NCI-H69 (cell line): ENCODE results near the gene PDIA4.
"Not testable (repeated sequence)": the region's sequence is repeated elsewhere in the genome, so short reads cannot be mapped to it uniquely, and the experiment has no call there.

Source experiments
- DNase-seq: peaks from one replicate; lab custom pipeline; 2025; lab: John Stamatoyannopoulos, UW

The PDIA4 gene

DNA sequence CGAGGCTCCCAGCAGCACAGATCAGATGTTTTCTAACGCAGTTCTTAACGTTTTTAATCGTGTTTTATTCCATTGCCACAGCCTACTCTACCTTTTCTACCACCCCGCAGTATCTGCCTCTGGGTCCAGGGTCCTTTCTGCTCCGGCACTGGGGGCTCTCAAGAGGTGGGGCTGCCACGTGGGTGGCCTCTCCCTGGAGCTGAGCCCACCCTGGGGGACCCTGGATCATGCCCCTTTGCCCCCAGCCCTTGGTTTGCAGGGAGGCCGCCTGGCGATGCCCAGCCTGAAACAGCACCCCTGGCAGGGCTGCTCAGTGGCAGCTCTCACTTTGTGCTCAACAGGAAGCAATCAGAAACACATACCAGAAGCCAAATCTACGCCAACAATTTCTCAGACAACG, 25.3 kb downstream of the PDIA4 start:
- DNase-seq, result no peak

DNA sequence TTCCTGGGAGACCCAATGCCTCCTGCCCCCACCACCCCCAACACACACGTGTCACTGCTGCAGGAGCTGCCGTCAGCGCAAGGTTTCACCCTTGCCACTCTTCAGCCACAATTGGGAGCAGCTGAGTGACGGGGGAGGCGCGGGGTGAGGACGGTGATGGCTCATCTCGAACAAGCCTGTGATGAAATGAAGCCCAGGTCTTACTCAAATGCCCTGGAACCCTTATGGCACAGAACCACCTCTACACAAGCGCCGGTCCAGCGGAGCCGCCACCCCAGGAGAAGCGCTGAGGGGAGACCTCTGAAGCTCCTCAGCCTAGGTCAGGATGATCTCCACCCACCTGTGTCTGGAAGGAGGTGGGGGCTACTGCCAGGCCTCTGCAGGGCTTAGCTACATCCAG, 25.7 kb downstream of the PDIA4 start:
- no peak for DNase-seq

DNA sequence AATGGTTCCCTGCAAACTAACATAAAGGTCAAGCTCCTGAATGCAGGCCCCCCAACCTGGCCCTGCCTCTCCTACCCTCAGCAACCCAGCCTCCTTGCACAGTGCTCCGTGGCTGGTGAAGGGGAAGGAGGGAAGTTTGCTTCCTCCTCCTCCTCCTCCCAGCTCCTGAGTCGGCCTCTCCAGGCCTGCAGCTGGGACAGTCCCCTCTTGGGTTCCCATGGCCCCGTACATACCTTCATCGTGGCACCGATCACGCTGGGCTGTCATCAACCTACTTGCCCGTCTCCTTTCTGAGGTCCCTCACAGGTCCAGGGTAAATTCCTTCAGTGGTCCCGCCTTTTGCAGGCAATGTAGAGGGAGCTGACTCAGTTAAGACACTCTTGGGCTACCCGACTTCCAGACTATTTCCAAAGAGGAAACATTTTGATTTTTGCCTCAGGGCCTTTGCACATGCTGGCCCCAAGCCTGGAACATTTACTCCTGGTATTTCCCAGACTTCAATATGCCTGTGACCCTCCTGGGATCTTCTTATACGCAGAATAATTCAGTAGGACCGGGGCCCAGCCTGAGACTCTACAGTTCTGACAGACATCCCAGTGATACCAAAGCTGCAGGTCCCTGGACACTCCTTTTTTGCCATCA, 26.8 kb downstream of the PDIA4 start:
- no peak for DNase-seq

DNA sequence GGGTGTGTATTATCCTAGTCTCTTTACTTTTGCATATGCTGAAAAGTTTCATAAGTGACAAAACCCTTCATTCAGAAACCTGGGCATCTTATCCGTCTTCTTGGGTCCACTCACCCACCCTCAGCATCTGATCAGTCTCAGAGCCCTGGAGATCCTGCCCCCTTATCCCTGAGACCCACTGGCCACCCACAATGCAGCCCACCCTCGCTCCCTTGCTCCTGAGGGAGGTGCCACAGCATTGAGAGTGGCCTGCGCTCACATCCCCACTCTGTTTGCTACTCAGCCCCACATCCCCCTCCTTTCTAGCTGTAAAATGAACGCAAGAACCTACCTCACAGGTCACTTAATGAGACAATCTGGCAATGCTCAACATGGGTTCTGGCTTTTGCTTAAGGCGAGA, 27.3 kb downstream of the PDIA4 start:
- DNase-seq, result no peak

DNA sequence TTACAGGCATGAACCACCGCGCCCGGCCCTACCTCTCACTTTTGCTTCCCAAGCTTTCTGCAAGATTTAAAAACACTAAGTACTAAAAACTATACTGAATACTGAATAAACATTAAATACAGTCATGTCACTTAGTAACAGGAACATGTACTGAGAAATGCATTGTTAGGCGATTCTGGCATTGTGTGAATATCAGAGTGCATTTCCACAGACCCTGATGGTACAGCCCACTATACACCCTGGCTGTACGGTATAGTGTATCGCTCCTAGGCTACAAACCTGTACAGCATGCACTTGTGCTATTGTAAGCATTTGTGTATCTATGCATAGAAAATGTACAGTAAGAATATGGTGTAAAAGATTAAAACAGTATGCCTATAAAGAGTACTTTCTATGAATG, 29.1 kb downstream of the PDIA4 start:
- no peak for DNase-seq

DNA sequence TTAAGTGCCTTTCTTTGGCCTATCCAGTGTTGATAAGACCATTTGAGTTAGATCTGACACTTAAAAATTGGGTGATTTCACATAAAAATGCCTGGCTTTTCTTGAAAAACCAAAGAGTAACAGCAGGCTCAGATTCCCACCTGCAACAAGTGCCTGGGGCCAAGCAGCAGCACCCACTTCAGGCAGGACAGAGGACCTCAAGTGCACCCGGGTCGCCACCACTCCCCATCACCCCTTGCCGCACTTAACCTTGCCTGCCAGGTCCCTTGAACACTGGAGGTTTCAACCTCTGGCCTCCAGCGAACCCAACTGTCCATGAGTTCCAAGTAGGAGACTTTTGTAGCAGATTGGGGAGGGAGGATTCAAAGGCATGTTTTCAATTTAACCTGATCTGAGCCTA, 30.8 kb downstream of the PDIA4 start:
- DNase-seq, result no peak

DNA sequence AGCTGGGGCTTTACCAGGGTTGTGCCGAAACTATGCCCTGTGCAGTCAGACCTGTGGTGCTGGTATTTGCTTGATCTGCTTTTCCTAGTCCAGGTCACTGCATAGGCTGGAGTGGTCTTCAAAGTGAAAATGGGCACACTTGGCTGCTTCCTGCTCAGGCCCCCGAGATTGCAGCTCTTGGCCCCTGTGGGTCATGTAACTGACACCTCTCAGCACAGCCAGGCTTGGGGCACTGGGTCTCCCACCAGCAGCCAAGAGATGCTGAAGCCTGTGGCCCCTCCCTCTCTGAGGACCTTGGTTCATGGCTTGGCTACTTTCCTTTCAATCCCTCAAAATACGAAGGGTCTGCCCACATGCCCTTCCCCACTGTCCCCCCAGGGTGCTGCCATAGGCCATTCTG, 33.7 kb downstream of the PDIA4 start:
- DNase-seq, result no peak

DNA sequence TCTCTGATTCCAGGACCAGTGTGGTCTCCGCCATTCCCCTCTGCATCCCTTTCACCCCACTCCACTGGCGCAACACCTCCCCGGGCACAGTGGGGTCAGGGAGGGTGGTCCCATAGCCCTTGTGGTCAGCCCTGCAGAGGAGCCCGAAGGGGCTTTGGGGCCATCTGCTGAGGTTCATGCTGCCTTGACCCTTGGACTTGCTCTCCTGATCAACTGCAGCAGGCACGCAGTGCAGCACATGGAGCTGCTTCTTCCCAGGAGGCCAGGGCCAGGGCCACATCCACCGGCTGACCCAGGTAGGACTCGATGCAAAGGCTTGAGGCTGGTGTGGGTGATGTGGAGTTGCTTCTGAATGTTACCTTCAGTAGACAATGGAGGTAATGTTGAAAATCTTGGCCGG, 35.1 kb downstream of the PDIA4 start:
- no peak for DNase-seq

DNA sequence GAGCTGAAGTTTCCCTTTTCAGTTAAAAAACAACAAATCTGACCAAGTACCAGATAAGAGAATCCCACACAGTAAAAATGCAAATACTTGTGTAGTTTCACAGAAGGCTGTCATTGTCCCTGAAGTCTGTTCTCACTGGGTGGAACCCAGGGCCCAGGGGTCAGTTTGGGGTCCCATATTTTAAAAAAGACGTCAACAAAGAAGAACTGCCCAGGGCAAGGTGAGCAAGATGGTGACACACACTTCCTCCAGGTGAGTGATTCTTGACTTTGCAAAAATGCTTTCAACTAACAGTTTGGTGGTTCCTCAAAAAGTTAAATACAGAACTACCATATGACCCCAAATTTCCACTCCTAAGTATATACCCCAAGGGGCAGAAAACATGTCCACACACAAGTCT, 36.8 kb downstream of the PDIA4 start:
- DNase-seq, result no peak

DNA sequence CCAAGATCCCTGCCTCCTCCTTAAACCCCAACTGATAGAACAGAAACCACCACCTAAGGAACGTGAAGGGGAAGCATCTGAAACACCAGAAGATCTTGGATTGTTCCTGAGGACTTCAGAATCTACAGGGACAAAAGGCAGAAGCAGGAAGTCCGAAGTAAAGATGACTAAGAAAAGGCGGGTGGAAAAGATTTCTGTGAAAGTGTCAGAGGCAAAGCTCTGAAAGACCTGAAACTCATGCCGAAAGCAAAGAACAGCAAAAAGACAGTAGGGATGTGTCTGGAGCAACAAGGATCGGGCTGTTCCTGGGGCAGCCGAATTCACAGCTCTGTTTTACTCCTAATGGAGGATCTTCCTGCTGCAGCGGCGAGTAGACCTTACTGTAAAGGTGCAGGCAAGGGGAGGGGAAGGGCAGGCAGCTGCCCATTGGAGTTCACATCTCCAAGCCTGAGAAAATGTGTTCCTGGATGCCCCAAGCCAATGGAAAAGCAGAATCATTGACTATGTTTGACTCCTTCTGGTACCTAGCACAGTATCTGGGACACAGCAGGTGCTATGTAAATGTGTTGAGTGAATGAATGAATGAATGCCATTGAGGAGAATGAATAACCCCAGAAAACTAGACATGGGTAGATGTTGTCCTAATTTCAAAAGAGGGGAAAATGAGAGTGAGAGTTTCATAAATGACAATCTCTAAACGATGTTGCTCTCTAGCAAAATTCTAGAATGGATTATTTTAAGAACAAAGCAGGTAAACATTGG, 40.4 kb downstream of the PDIA4 start:
- peak; percentile 62 for DNase-seq

DNA sequence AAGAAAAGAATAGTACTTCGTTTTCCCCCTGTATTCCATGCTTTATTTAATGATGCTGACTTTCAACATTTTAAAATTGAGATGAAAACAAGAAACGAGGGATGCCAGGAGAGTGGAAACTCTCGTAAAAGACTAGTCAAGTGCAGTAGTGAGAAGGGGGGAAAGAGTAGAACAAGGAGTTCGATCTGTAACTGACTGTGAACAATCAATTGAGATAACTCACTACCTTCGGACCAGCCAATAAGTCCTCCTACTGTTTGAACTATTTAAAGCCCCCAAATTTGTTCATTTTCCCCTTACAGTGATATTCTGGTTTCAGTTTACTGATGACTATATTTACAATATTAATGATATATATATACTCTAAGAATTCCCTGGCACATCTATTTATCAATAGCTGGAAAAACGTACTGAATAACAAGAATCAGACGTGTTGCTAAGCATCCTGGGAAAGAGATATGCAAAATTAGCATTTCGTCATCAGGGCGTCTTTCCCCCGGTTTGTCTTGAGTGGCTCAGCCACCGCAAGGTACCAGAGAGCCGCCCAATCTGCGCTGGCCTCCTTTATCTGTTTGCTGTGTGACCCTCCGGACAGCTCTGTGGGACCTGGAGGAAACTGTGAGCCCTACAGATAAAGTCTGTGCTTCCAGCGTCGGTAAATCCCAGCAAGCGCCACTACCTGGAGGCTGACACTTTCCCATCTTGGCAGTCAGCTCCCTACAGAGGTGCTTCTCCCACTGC, 41.1 kb downstream of the PDIA4 start:
- DNase-seq, result peak; percentile 97

DNA sequence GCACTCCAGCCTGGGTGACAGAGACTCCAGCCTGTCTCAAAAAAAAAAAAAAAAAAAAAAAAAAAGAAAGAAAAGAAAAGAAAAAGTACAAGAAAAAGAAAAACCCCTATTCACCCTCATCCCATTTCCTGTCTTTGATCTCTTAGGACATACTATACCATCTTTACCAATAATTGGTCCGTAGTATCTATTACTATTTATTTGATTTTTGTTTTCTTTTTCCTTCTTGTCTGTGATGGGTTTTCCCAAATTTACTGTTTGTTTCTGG, 41.6 kb downstream of the PDIA4 start:
- DNase-seq, result no peak

DNA sequence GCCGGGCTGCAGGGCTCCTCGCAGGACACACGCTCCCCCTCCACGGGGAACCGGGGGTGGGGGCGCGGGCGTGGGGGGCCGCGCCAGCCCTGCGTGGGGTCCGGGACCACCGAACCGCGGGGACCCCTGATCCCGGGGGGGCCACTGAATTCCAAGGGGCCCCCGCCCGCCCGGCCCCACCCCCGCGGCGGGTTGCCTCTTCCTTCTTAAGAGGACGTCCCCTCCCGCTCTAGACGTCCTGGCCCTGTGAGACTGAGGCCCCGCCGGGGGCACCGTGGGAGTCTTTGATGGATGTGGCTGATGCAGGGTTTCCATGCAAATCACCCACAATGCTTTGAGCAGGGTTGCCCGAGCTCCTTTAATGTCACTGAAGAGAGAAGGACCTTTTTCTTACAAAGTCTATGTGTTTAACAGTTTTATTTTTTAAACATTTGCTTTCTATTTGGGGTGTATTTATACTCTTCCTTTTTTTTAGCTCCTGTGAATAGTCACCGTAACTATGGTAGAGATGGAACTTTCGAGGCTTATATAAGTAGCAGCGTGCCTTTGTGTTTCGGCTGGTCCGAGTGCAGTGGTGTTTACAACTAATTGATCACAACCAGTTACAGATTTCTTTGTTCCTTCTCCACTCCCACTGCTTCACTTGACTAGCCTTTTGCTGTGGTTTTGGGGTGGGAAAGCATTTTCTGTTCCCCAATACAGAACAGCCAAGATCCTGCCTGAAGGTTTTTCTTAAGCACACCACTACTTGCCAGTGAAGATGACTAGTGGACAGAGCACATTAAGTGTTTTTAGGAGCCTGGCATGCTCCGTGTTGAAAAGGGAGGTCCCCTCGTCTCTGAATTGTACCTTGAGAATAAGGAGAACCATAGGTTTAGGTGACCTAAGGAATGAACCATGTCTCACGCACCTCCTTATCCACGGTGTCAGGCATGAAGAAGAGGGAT, 44.8 kb downstream of the PDIA4 start:
- DNase-seq, result peak; percentile 92

DNA sequence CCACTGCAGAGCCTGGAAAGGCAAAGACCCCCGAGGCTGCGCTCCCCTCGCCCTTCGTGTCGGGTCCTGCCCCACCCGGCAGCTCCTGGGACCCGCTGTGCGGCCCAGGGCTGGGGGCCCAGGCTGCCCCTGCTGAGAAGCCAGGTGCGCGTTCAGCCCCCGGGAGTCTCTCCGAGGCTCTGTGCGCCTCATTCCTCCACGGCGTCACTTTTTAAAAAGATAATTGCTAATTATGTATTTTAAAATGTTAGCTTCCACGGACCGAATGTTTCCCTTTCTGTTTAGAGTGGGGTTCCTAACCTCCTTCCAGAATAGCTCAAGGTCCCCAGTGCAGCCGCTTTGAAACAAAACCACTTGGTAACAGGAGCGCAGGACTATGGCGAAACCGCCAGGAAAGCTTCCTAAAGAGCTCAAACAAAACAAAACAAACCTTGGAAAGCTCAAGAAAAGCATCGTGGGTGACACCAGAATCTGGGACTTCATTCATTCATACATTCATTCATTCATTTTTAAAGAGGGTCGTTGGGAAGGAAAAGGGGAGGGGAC, 45.6 kb downstream of the PDIA4 start:
- DNase-seq, result peak; percentile 63

DNA sequence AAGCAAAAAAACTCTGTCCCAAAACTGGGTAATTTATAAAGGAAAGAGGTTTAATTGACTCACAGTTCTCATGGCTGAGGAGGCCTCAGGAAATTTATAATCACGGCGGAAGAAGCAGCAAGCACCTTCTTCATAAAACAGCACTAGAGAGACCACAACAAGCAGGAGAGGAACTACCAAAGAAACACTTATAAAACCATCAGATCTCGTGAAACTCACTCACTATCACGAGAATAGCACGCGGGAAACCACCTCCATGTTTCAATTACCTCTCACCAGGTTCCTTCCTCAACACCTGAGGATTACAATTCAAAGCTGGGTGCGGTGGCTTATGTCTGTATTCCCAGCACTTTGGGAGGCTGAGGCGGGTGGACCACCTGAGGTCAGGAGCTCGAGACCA, 48.5 kb downstream of the PDIA4 start:
- no peak for DNase-seq

DNA sequence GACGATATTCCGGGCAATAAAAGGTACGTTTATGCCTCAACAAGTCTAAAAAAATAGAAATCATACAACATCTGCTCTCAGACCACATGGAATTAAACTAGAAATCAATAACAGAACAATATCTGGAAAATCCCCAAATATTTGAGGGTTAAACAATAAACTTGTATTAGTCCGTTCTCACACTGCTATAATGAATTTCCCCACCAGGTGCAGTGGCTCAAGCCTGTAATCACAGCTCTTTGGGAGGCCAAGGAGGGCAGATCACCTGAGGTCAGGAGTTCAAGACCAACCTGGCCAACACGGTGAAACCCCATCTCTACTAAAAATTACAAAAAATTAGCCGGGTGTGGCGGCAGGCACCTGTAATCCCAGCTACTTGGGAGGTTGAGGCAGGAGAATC, 49.2 kb downstream of the PDIA4 start:
- DNase-seq, result not testable (repeated sequence)

DNA sequence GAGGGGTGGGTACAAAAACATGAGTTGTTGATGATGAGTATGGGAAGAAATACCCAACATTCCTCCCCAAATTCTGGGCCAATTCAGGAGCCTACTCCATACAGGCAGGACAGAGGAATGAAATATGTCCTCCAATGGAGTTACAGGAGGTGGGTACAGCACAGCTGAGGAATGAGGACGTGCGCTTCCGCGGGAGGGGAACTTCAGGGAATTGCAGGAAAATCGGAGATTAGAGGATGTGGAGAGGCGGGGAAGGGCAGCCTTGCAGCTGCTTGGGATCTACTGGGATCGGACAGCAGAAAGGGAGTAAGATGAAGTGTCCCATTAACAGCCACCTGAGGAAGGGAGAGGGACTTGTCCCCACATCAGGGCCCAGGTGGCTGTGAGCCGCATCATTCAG, 50.2 kb downstream of the PDIA4 start:
- no peak for DNase-seq

DNA sequence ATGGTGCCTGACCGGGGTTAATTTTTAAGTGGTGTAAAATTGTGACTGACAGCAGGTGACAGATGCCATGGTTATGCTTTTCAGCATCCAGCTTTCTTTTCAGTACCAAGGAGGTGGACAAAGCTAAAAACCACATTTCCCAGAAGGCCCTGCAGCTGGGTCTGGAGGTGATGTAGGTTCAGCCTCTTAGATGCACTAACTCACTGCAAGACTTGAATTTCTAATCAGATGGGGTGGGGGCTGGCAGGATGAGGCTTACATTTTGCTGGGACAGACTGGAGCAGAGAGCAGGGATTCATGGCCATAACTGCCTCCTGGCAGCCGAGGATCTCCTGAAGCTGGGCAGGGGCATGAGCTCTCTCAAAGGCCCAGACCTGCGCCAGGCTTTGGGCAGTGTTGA, 52.4 kb downstream of the PDIA4 start:
- DNase-seq, result no peak

DNA sequence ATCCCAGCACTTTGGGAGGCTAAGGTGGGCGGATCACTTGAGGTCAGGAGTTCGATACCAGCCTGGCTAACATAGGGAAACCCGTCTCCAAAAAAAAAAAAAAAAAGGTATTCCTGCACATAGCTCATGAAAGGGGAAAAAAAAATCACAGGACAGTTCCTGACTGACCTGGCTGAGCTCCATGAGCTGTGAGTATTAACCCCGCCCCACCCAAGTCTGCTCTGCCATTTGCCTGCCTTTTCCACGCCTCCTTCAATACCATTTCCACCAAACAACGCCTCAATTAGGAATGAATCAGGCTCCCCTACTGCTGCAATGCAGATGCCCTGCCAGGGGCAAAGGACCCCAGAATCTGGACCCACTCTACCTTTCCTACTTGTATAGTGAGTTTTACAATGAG, 55.0 kb downstream of the PDIA4 start:
- DNase-seq, result peak; percentile 62

DNA sequence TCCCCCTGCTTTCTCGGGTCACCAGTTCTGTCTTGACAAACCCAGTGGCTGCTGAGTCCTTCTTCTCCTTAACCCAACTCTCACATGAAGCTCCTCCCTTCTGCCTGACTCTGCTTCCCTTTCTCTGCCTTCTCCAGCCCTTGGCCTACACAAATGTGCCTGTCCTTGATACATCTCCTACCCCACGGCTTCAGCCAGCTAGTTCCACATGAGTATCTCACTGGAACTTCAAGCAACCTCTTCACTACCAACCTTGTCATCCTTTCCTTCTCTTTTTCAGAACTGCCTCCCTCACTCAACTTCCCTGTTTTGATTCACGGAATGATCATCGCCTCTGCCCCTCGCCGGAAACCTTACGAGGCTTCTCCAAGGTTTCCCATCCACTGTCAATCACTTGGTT, 55.9 kb downstream of the PDIA4 start:
- DNase-seq, result no peak

DNA sequence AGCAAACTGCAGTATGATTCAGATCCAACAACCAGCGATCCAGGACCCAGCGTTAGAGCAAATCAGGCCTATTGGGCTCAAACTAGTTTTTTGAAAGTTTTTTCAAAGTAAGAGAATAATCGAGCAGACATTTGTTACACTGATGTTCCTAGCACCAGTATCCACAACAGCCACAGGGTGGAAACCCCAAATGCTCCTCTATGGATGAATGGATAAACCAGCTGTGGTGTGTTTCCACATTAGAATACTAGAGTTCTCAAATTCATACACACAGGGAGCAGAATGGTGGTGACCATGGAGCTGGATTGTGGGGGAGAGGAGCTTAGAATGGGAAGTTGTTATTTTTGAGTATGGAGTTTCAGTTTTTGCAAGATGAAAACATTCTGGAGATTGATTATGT, 60.7 kb downstream of the PDIA4 start:
- no peak for DNase-seq

DNA sequence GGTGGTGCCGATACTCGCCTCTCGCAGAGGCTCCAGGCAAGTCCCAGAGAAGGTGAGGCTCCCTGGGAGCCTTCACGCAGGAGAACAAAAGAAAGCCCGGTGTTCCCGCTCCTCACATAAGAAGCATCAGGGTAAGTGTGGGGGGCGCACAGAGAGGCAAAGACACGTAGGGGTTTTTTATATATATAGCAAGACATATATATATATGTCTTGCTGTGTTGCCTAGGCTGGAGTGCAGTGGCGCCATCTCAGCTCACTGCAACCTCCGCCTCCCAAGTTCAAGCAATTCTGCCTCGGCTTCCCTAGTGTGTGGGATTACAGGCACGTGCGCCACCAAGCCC, 61.3 kb downstream of the PDIA4 start:
- no peak for DNase-seq
